OCI-LY1 (cell line): ENCODE results near the gene COX7B.
"Not testable (repeated sequence)": the region's sequence is repeated elsewhere in the genome, so short reads cannot be mapped to it uniquely, and the experiment has no call there.

ENCODE experiments used
- H2AFZ ChIP-seq: fragments of 200-600 bp; sonication (generic), shearing (Covaris generic); 2 replicates; pipeline ENCODE4 v1.6.0; 2014; ENCODE audit warnings: antibody characterized with exemption, mild to moderate bottlenecking, low read length
- H3F3A ChIP-seq: fragments of 200-600 bp; sonication (generic), shearing (Covaris generic); 2 replicates; pipeline ENCODE4 v1.6.0; 2014; ENCODE audit warnings: mild to moderate bottlenecking, antibody characterized with exemption, low read length, moderate library complexity; ENCODE audit not compliant: insufficient read depth
- H3K27ac ChIP-seq: fragments of 200-600 bp; sonication (generic); 2 replicates; pipeline ENCODE4 v1.5.1; 2014; ENCODE audit warnings: low read length, mixed run types, mild to moderate bottlenecking, low read depth; ENCODE audit not compliant: poor library complexity, severe bottlenecking
- H3K27me3 ChIP-seq: fragments of 200-600 bp; sonication (generic); 2 replicates; pipeline ENCODE4 v1.6.0; 2014; ENCODE audit warnings: antibody characterized with exemption, mild to moderate bottlenecking, low read length, moderate library complexity; ENCODE audit not compliant: insufficient read depth
- H3K36me3 ChIP-seq: fragments of 200-600 bp; sonication (generic); 2 replicates; pipeline ENCODE4 v1.6.1; 2014; ENCODE audit warnings: mild to moderate bottlenecking, antibody characterized with exemption, low read length, moderate library complexity, mixed read lengths; ENCODE audit not compliant: insufficient read depth
- H3K4me1 ChIP-seq: fragments of 200-600 bp; sonication (generic); 2 replicates; pipeline ENCODE4 v1.5.1; 2014; ENCODE audit warnings: mild to moderate bottlenecking, low read length, moderate library complexity; ENCODE audit not compliant: insufficient read depth, severe bottlenecking
- H3K4me2 ChIP-seq: fragments of 200-600 bp; sonication (generic), shearing (Covaris generic); 2 replicates; pipeline ENCODE4 v1.6.1; 2014; ENCODE audit warnings: low read length
- H3K4me3 ChIP-seq: fragments of 200-600 bp; sonication (generic); 2 replicates; pipeline ENCODE4 v1.5.1; 2014; ENCODE audit warnings: low read length, low read depth, mild to moderate bottlenecking, mixed read lengths; ENCODE audit not compliant: poor library complexity, severe bottlenecking
- H3K79me2 ChIP-seq: fragments of 200-600 bp; shearing (Covaris generic); 2 replicates; pipeline ENCODE4 v1.6.1; 2016; ENCODE audit warnings: mixed run types, low read length, mixed read lengths; ENCODE audit not compliant: insufficient read depth
- H3K9ac ChIP-seq: fragments of 200-600 bp; sonication (generic), shearing (Covaris generic); 2 replicates; pipeline ENCODE4 v1.6.1; 2014; ENCODE audit warnings: mild to moderate bottlenecking, low read length, mixed read lengths
- H3K9me2 ChIP-seq: fragments of 200-600 bp; sonication (generic), shearing (Covaris generic); 2 replicates; pipeline ENCODE4 v1.6.1; 2014; ENCODE audit warnings: low read depth, mild to moderate bottlenecking, low read length, mixed read lengths
- H3K9me3 ChIP-seq: fragments of 200-600 bp; shearing (Covaris generic); 2 replicates; pipeline ENCODE4 v1.6.1; 2014; ENCODE audit warnings: low read length, mixed read lengths
- H4K20me1 ChIP-seq: fragments of 200-600 bp; sonication (generic), shearing (Covaris generic); 2 replicates; pipeline ENCODE4 v1.6.0; 2016; ENCODE audit warnings: mild to moderate bottlenecking, low read length; ENCODE audit not compliant: insufficient read depth
- CTCF ChIP-seq: fragments of 200-600 bp; sonication (generic), shearing (Covaris generic); IDR thresholded peaks from 2 replicates; pipeline ENCODE4 v1.5.1; 2017; ENCODE audit warnings: mild to moderate bottlenecking, antibody characterized with exemption, low read length, moderate library complexity, mixed read lengths
- EZH2 ChIP-seq: fragments of 200-600 bp; sonication (generic), shearing (Covaris generic); IDR thresholded peaks from 2 replicates; pipeline ENCODE4 v1.8.0; 2017; ENCODE audit warnings: borderline replicate concordance, mixed run types, mild to moderate bottlenecking, antibody characterized with exemption, low read length, moderate library complexity, mixed read lengths

Gene COX7B

GRCh38 chrX:77936299-77936698, 37.0 kb downstream of the COX7B start:
- no peak overlapping the region for H3K9ac ChIP-seq
- H3K9me2 ChIP-seq = no peaks in the 10 kb centered on the region
- no peaks in the 10 kb centered on the region for H3K9me3 ChIP-seq
- no peaks in the 10 kb centered on the region for H3K36me3 ChIP-seq
- H3K27me3 ChIP-seq = no peaks in the 10 kb centered on the region
- no peak overlapping the region for H3K4me3 ChIP-seq
- no peaks in the 10 kb centered on the region for H4K20me1 ChIP-seq
- H2AFZ ChIP-seq = no peak overlapping the region
- H3K27ac ChIP-seq = no peak overlapping the region
- H3K4me1 ChIP-seq = no peaks in the 10 kb centered on the region
- no peak overlapping the region for H3K4me2 ChIP-seq
- H3K79me2 ChIP-seq = no peaks in the 10 kb centered on the region
- H3F3A ChIP-seq = no peaks in the 10 kb centered on the region
- TF ChIP-seq CTCF (no peak), EZH2 (no peak)

GRCh38 chrX:77937291-77937690, 38.0 kb downstream of the COX7B start:
- Histone ChIP-seq H3K4me2 (no peak overlapping the region), H3K27ac (no peak overlapping the region), H3K27me3 (no peaks in the 10 kb centered on the region), H2AFZ (no peak overlapping the region), H3K4me1 (peaks cover under 1% of the 10 kb centered on the region), H3K9me3 (no peaks in the 10 kb centered on the region), H3K9me2 (no peaks in the 10 kb centered on the region), H3K4me3 (no peak overlapping the region), H3F3A (no peaks in the 10 kb centered on the region), H4K20me1 (no peaks in the 10 kb centered on the region), H3K36me3 (no peaks in the 10 kb centered on the region), H3K79me2 (no peaks in the 10 kb centered on the region), H3K9ac (no peak overlapping the region)
- TF ChIP-seq EZH2 (no peak), CTCF (no peak)

GRCh38 chrX:77938083-77938680, 38.9 kb downstream of the COX7B start:
- Histone ChIP-seq H3K4me3 (no peak overlapping the region), H2AFZ (no peak overlapping the region), H3K9me2 (no peaks in the 10 kb centered on the region), H3K9me3 (no peaks in the 10 kb centered on the region), H3K36me3 (no peaks in the 10 kb centered on the region), H3K9ac (no peak overlapping the region), H3K4me2 (no peak overlapping the region), H4K20me1 (no peaks in the 10 kb centered on the region), H3K27ac (no peak overlapping the region), H3K79me2 (no peaks in the 10 kb centered on the region), H3K27me3 (no peaks in the 10 kb centered on the region), H3F3A (no peaks in the 10 kb centered on the region), H3K4me1 (peaks cover 9% of the 10 kb centered on the region)
- no peak for TF ChIP-seq CTCF
- TF ChIP-seq EZH2 = no peak

DNA sequence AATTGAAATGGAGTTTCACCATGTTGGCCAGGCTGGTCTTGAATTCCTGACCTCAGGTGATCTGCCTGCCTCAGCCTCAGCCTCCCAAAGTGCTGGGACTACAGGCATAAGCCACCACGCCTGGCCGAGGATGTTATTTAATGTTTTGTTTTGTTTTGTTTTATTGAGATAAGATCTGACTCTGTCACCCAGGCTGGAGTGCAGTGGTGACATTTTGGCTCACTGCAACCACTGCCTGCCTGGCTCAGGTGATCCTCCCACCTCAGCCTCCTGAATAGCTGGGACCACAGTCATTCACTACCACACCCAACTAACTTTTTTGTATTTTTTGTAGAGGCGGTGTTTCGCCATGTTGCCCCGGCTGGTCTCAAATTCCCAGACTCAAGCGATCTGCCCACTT, 45.8 kb downstream of the COX7B start:
- not testable (repeated sequence) for H3K9me3 ChIP-seq, H3K79me2 ChIP-seq, H2AFZ ChIP-seq, H3F3A ChIP-seq, H3K4me3 ChIP-seq, H3K36me3 ChIP-seq, H4K20me1 ChIP-seq, H3K9ac ChIP-seq, H3K4me2 ChIP-seq, H3K27ac ChIP-seq, H3K9me2 ChIP-seq, H3K27me3 ChIP-seq
- peaks cover 11% of the 10 kb centered on the region for H3K4me1 ChIP-seq
